ENCODE results near the gene B3GALNT2. TPM values are rescaled to one million over a fixed set of nuclear protein-coding genes. Genes with fewer than 3 reads are reported as not detected.

The B3GALNT2 gene
- total RNA-seq, 1 donor from 2014 or later, result 42.7 TPM

GRCh38 chr1:235426680-235427079 lies 77.6 kb downstream of the B3GALNT2 start:
- Histone ChIP-seq H3K27ac (no peak overlapping the region), H3K4me1 (no peaks in the 10 kb centered on the region), H3K4me3 (no peak overlapping the region), H3K9ac (no peak overlapping the region), H3K79me2 (ENCODE audit: low read depth) (no peaks in the 10 kb centered on the region), H3K27me3 (no peaks in the 10 kb centered on the region), H4K20me1 (ENCODE audit: low read depth) (peaks cover 18% of the 10 kb centered on the region), H2AFZ (replicated peaks) (no peak overlapping the region), H3K36me3 (no peaks in the 10 kb centered on the region), H3K9me3 (ENCODE audit: low read depth) (no peaks in the 10 kb centered on the region), H3K4me2 (no peak overlapping the region), H3F3A (ENCODE audit: low read depth) (no peaks in the 10 kb centered on the region)
- no peak overlapping the region for H3K27ac Mint-ChIP-seq
- peaks cover 3% of the 10 kb centered on the region for H3K36me3 Mint-ChIP-seq
- H3K4me3 Mint-ChIP-seq, result no peak overlapping the region
- DNase-seq (ENCODE audit: low spot score), result no peak
- peaks cover 3% of the 10 kb centered on the region for H3K27me3 Mint-ChIP-seq (ENCODE audit: insufficient read depth, low read depth)
- TF ChIP-seq EZH2 (IDR thresholded peaks at IDR 0.05), result no peak
- TF ChIP-seq EZH2phosphoT487 (IDR thresholded peaks at IDR 0.05), result no peak
- no peak for TF ChIP-seq CTCF (IDR thresholded peaks at IDR 0.05)
- peaks cover 2% of the 10 kb centered on the region for H3K4me1 Mint-ChIP-seq
- H3K9me3 Mint-ChIP-seq, result no peaks in the 10 kb centered on the region

- Mint-ChIP-seq H3K9me3 (no peaks in the 10 kb centered on the region), H3K27me3 (ENCODE audit: insufficient read depth, low read depth) (peaks cover 3% of the 10 kb centered on the region), H3K36me3 (peaks cover 5% of the 10 kb centered on the region), H3K4me3 (no peak overlapping the region), H3K4me1 (peaks cover 2% of the 10 kb centered on the region), H3K27ac (no peak overlapping the region)
- no peaks in the 10 kb centered on the region for H3K9me3 ChIP-seq (ENCODE audit: low read depth)
- H3K9ac ChIP-seq, result no peak overlapping the region
- no peaks in the 10 kb centered on the region for H3K36me3 ChIP-seq
- H3F3A ChIP-seq (ENCODE audit: low read depth), result no peaks in the 10 kb centered on the region
- H2AFZ ChIP-seq (replicated peaks), result no peak overlapping the region
- TF ChIP-seq EZH2phosphoT487 (IDR thresholded peaks at IDR 0.05) (no peak), CTCF (IDR thresholded peaks at IDR 0.05) (no peak), EZH2 (IDR thresholded peaks at IDR 0.05) (no peak)
- no peak for DNase-seq (ENCODE audit: low spot score)
- peaks cover 18% of the 10 kb centered on the region for H4K20me1 ChIP-seq (ENCODE audit: low read depth)
- no peak overlapping the region for H3K4me3 ChIP-seq
- no peaks in the 10 kb centered on the region for H3K4me1 ChIP-seq
- H3K27ac ChIP-seq, result no peak overlapping the region
- no peaks in the 10 kb centered on the region for H3K27me3 ChIP-seq
- no peak overlapping the region for H3K4me2 ChIP-seq
- H3K79me2 ChIP-seq (ENCODE audit: low read depth), result no peaks in the 10 kb centered on the region
These were observed 78.1 kb downstream of the B3GALNT2 start for GRCh38 chr1:235426143-235426542.

- peaks cover 2% of the 10 kb centered on the region for H3K4me1 Mint-ChIP-seq
- Histone ChIP-seq H3K4me1 (no peaks in the 10 kb centered on the region), H3K36me3 (no peaks in the 10 kb centered on the region), H3K4me3 (no peak overlapping the region), H2AFZ (replicated peaks) (no peak overlapping the region), H3K4me2 (no peak overlapping the region), H3K27me3 (no peaks in the 10 kb centered on the region), H3K79me2 (ENCODE audit: low read depth) (no peaks in the 10 kb centered on the region), H3K27ac (no peak overlapping the region), H3K9me3 (ENCODE audit: low read depth) (no peaks in the 10 kb centered on the region), H3K9ac (no peak overlapping the region), H3F3A (ENCODE audit: low read depth) (no peaks in the 10 kb centered on the region), H4K20me1 (ENCODE audit: low read depth) (peaks cover 18% of the 10 kb centered on the region)
- H3K36me3 Mint-ChIP-seq, result peaks cover 5% of the 10 kb centered on the region
- H3K27me3 Mint-ChIP-seq (ENCODE audit: insufficient read depth, low read depth), result peaks cover 3% of the 10 kb centered on the region
- no peak for DNase-seq (ENCODE audit: low spot score)
- no peaks in the 10 kb centered on the region for H3K9me3 Mint-ChIP-seq
- no peak overlapping the region for H3K27ac Mint-ChIP-seq
- H3K4me3 Mint-ChIP-seq, result no peak overlapping the region
- TF ChIP-seq CTCF (IDR thresholded peaks at IDR 0.05) (no peak), EZH2 (IDR thresholded peaks at IDR 0.05) (no peak), EZH2phosphoT487 (IDR thresholded peaks at IDR 0.05) (no peak)
These were observed 78.9 kb downstream of the B3GALNT2 start for GRCh38 chr1:235425357-235425756.
